ENCODE data around the gene NBEAL2.

GRCh38 chr3:47011371-47011770, 31.9 kb downstream of the NBEAL2 start:
- TF ChIP-seq CTCF (IDR thresholded peaks at IDR 0.05) (no peak), POLR2A (IDR thresholded peaks at IDR 0.05) (no peak)
